ENCODE measurements around the gene ACTN2.

The ACTN2 gene

GRCh38 chr1:236685917-236686814 is at the start of gene ACTN2:
TSS of gene ACTN2 (plus strand) at chr1:236686499. CDS start at chr1:236686674, 175 bp downstream.
- peak within 1 kb of the TSS; percentile 15 for H3K4me3 ChIP-seq (ENCODE audit: control insufficient read depth, low read depth, low read length)

GRCh38 chr1:236638945-236639344 is 47.4 kb upstream of the ACTN2 start:
- TF ChIP-seq, protein P1, sequence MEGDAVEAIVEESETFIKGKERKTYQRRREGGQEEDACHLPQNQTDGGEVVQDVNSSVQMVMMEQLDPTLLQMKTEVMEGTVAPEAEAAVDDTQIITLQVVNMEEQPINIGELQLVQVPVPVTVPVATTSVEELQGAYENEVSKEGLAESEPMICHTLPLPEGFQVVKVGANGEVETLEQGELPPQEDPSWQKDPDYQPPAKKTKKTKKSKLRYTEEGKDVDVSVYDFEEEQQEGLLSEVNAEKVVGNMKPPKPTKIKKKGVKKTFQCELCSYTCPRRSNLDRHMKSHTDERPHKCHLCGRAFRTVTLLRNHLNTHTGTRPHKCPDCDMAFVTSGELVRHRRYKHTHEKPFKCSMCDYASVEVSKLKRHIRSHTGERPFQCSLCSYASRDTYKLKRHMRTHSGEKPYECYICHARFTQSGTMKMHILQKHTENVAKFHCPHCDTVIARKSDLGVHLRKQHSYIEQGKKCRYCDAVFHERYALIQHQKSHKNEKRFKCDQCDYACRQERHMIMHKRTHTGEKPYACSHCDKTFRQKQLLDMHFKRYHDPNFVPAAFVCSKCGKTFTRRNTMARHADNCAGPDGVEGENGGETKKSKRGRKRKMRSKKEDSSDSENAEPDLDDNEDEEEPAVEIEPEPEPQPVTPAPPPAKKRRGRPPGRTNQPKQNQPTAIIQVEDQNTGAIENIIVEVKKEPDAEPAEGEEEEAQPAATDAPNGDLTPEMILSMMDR (conservative IDR thresholded peaks at IDR 0.05; ENCODE audit: control insufficient read depth, insufficient read depth, low read depth, low read length), result no peak
- DNase-seq (ENCODE audit: low read depth), result no peak
- no peak overlapping the region for H3K4me3 ChIP-seq (ENCODE audit: control insufficient read depth, low read depth, low read length)

More at GRCh38 chr1:236685917-236686814, at the start of gene ACTN2:
- TF ChIP-seq, protein P1 (conservative IDR thresholded peaks at IDR 0.05; ENCODE audit: control insufficient read depth, insufficient read depth, low read depth, low read length), result no peak
- DNase-seq (ENCODE audit: low read depth), result no peak

- no peak for DNase-seq (ENCODE audit: low read depth)
- TF ChIP-seq, protein P1 (conservative IDR thresholded peaks at IDR 0.05; ENCODE audit: control insufficient read depth, insufficient read depth, low read depth, low read length), result no peak
- H3K4me3 ChIP-seq (ENCODE audit: control insufficient read depth, low read depth, low read length), result no peak overlapping the region
Observed at GRCh38 chr1:236639686-236640085, 46.6 kb upstream of the ACTN2 start.

GRCh38 chr1:236642763-236643162 is 43.5 kb upstream of the ACTN2 start:
- TF ChIP-seq, protein P1 (conservative IDR thresholded peaks at IDR 0.05; ENCODE audit: control insufficient read depth, insufficient read depth, low read depth, low read length), result no peak
- no peak for DNase-seq (ENCODE audit: low read depth)
- H3K4me3 ChIP-seq (ENCODE audit: control insufficient read depth, low read depth, low read length), result no peak overlapping the region

DNA sequence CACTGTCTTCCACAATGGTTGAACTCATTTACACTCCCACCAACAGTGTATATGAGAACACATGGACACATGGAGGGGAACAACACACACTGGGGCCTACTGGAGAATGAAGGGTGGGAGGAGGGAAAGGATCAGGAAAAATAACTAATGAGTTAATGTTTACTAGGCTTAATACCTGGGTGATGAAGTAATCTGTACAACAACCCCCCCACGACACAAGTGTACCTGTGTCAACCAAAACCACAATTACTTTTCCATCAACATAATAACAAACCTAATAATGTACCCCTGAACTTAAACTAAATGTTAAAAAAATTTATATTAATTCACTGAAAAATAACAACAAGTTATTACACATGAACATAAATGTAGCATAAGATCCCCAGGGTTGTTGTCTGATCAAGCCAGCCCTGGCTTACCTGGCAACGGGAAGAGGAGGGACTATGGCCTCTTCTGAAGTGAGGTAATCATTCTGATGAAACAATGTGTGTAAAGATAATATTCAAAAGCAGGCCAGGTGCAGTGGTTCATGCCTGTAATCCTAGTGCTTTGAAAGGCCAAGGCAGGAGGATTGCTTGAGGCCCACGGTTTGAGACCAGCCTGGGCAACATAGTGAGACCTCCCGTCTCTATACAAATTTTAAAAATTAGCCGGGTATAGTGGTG is 41.2 kb upstream of the ACTN2 start:
- no peak for DNase-seq (ENCODE audit: low read depth)
- H3K4me3 ChIP-seq (ENCODE audit: control insufficient read depth, low read depth, low read length), result no peak overlapping the region
- TF ChIP-seq, protein P1 (conservative IDR thresholded peaks at IDR 0.05; ENCODE audit: control insufficient read depth, insufficient read depth, low read depth, low read length), result no peak

- TF ChIP-seq, protein P1 (conservative IDR thresholded peaks at IDR 0.05; ENCODE audit: control insufficient read depth, insufficient read depth, low read depth, low read length), result no peak
- no peak for DNase-seq (ENCODE audit: low read depth)
- no peak overlapping the region for H3K4me3 ChIP-seq (ENCODE audit: control insufficient read depth, low read depth, low read length)
Observed at GRCh38 chr1:236654511-236654910, 31.8 kb upstream of the ACTN2 start.
